ENCODE measurements around the gene ADAMTS10. TPM values are rescaled to one million over a fixed set of nuclear protein-coding genes. Genes with fewer than 3 reads are reported as not detected.
"Not testable (repeated sequence)": the region's sequence is repeated elsewhere in the genome, so short reads cannot be mapped to it uniquely, and the experiment has no call there.

The ADAMTS10 gene
- total and polyA plus RNA-seq, 10 of the 15 experiments (the other 5 are each of a cell fraction or from before 2014, with no cell fraction given), result 0.01 to 2.5 (median 0.42) TPM; not detected in 3

DNA sequence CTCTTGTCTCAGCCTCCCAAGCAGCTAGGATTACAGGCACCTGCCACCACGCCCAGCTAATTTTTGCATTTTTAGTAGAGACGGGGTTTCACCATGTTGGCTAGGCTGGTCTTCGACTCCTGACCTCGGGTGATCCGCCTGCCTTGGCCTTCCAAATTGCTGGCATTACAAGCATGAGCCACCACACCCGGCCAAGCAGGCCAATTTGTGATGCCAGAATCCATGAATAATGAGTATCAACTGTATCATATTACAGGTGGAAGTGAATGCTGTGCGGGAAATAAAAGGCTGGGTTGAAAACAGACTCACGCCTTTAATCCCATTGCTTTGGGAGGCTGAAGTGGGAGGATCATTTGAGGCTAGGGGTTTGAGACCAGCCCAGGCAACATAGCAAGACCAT is 16.3 kb upstream of the ADAMTS10 start (continued):
- TF ChIP-seq ZNF24 (IDR thresholded peaks at IDR 0.05) (no peak), CBX3 (IDR thresholded peaks at IDR 0.05; ENCODE audit: borderline replicate concordance, low read depth) (no peak), ZBED1 (IDR thresholded peaks at IDR 0.05; ENCODE audit: borderline replicate concordance) (no peak), MXI1 (IDR thresholded peaks at IDR 0.05; ENCODE audit: low read depth, low read length) (no peak)

- 25% methylated on average over 4 of the region's 4 CpGs for WGBS (ENCODE audit: insufficient coverage, insufficient replicate concordance, low lambda C conversion rate, missing lambda C conversion rate)
- H3K79me2 ChIP-seq (ENCODE audit: control insufficient read depth, insufficient read depth, low read length); SMC1A ChIA-PET (ENCODE audit: uncharacterized antibody, unreplicated experiment); H3K4me1 ChIP-seq (ENCODE audit: control insufficient read depth, insufficient read depth, low read length); RAD21 ChIA-PET (ENCODE audit: unreplicated experiment); POLR2A ChIA-PET; H3K9ac ChIP-seq (ENCODE audit: control insufficient read depth, insufficient read depth, low read length); H3K4me3 ChIP-seq; intact Hi-C loops (cut with micrococcal nuclease; ENCODE audit: unreplicated experiment); BruUV-seq (replicated peaks); H2AFZ ChIP-seq (ENCODE audit: control insufficient read depth, low read depth, low read length); DNase-seq (ENCODE audit: low read depth, low spot score); H4K20me1 ChIP-seq (ENCODE audit: control insufficient read depth, insufficient read depth); in situ Hi-C loops (cut with MboI); H3K27me3 ChIP-seq (replicated peaks in 1 of 2; ENCODE audit: control insufficient read depth in 2 of 2, insufficient read depth in 2 of 2, low read length in 1 of 2); CTCF ChIA-PET; FAIRE-seq; H3K36me3 ChIP-seq (ENCODE audit: control insufficient read depth in 2 of 2, insufficient read depth in 2 of 2, low read length in 1 of 2); H3K27ac ChIP-seq (ENCODE audit: control insufficient read depth, insufficient read depth); H3K4me2 ChIP-seq (ENCODE audit: control insufficient read depth, insufficient read depth); H3K9me3 ChIP-seq (replicated peaks; ENCODE audit: control insufficient read depth, insufficient read depth, low read length); ATAC-seq: not testable (repeated sequence)
Measured at GRCh38 chr19:8622886-8623285, 12.4 kb upstream of the ADAMTS10 start.

GRCh38 chr19:8618751-8619150 is 8.2 kb upstream of the ADAMTS10 start:
- no TSS peak for BruUV-seq (replicated peaks)
- Histone ChIP-seq H3K36me3 (ENCODE audit: control insufficient read depth in 2 of 2, insufficient read depth in 2 of 2, low read length in 1 of 2) (no peaks in the 10 kb centered on the region), H3K9me3 (replicated peaks; ENCODE audit: control insufficient read depth, insufficient read depth, low read length) (no peaks in the 10 kb centered on the region), H3K4me3 (no peak overlapping the region), H2AFZ (ENCODE audit: control insufficient read depth, low read depth, low read length) (no peak overlapping the region), H3K79me2 (ENCODE audit: control insufficient read depth, insufficient read depth, low read length) (no peaks in the 10 kb centered on the region), H3K27me3 (replicated peaks in 1 of 2; ENCODE audit: control insufficient read depth in 2 of 2, insufficient read depth in 2 of 2, low read length in 1 of 2) (no peaks in the 10 kb centered on the region), H3K4me1 (ENCODE audit: control insufficient read depth, insufficient read depth, low read length) (no peaks in the 10 kb centered on the region), H3K27ac (ENCODE audit: control insufficient read depth, insufficient read depth) (no peak overlapping the region), H3K9ac (ENCODE audit: control insufficient read depth, insufficient read depth, low read length) (no peak overlapping the region), H4K20me1 (ENCODE audit: control insufficient read depth, insufficient read depth) (no peaks in the 10 kb centered on the region), H3K4me2 (ENCODE audit: control insufficient read depth, insufficient read depth) (no peak overlapping the region)
- no peak for FAIRE-seq
- SMC1A ChIA-PET (ENCODE audit: uncharacterized antibody, unreplicated experiment), result no interaction called here
- CTCF ChIA-PET, result no interaction called here
- DNase-seq (ENCODE audit: low read depth, low spot score), result no peak
- intact Hi-C loops (cut with micrococcal nuclease; ENCODE audit: unreplicated experiment), result no loop called here
- POLR2A ChIA-PET, result no interaction called here
- TF ChIP-seq KAT2A (conservative IDR thresholded peaks at IDR 0.05; ENCODE audit: control insufficient read depth, low read depth, low read length), result no peak
- TF ChIP-seq, protein P1, sequence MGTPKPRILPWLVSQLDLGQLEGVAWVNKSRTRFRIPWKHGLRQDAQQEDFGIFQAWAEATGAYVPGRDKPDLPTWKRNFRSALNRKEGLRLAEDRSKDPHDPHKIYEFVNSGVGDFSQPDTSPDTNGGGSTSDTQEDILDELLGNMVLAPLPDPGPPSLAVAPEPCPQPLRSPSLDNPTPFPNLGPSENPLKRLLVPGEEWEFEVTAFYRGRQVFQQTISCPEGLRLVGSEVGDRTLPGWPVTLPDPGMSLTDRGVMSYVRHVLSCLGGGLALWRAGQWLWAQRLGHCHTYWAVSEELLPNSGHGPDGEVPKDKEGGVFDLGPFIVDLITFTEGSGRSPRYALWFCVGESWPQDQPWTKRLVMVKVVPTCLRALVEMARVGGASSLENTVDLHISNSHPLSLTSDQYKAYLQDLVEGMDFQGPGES (IDR thresholded peaks at IDR 0.05), result no peak
- no peak for TF ChIP-seq HDAC6 (IDR thresholded peaks at IDR 0.05; ENCODE audit: unreplicated experiment)
- no peak for TF ChIP-seq ASH2L (IDR thresholded peaks at IDR 0.05; ENCODE audit: borderline replicate concordance, low read depth)
- no peak for TF ChIP-seq FOXK2 (IDR thresholded peaks at IDR 0.05)
- TF ChIP-seq DPF2 (IDR thresholded peaks at IDR 0.05), result no peak
- TF ChIP-seq NRF1 (conservative IDR thresholded peaks at IDR 0.05; ENCODE audit: low read depth, low read length), result no peak
- TF ChIP-seq BHLHE40 (IDR thresholded peaks at IDR 0.05; ENCODE audit: borderline replicate concordance in 1 of 2, low read depth in 2 of 2, low read length in 1 of 2), result no peak
- no peak for TF ChIP-seq RELB (IDR thresholded peaks at IDR 0.05; ENCODE audit: low read depth)
- in situ Hi-C loops (cut with MboI), result no loop called here
- ATAC-seq, result no peak
- WGBS (ENCODE audit: insufficient coverage, insufficient replicate concordance, low lambda C conversion rate, missing lambda C conversion rate), result 64% methylated on average over 8 of the region's 8 CpGs
- RAD21 ChIA-PET (ENCODE audit: unreplicated experiment), result no interaction called here
